Measurements from ENCODE around the gene SELENOO.

The SELENOO gene

GRCh38 chr22:50184902-50185374 is 15.9 kb upstream of the SELENOO start:
- no peak for DNase-seq (ENCODE audit: low spot score)

GRCh38 chr22:50185375-50186087 is 15.3 kb upstream of the SELENOO start, which contains the start of gene TRABD:
TRABD (plus strand) TSS chr22:50185913; CDS start chr22:50193061, 7,148 bp downstream.
- DNase-seq (ENCODE audit: low spot score): peak; percentile 96

GRCh38 chr22:50186181-50186714 is 14.6 kb upstream of the SELENOO start:
- no peak for DNase-seq (ENCODE audit: low spot score)

- no peak for DNase-seq (ENCODE audit: low spot score)
Measured at GRCh38 chr22:50186761-50187523, 13.9 kb upstream of the SELENOO start.

- DNase-seq (ENCODE audit: low spot score): no peak
Measured at GRCh38 chr22:50188356-50188755, 12.5 kb upstream of the SELENOO start.

GRCh38 chr22:50189184-50189848 is 11.5 kb upstream of the SELENOO start:
- DNase-seq (ENCODE audit: low spot score): no peak

- DNase-seq (ENCODE audit: low spot score): no peak
Measured at GRCh38 chr22:50189849-50190181, 11.0 kb upstream of the SELENOO start.

GRCh38 chr22:50190182-50190940 is 10.4 kb upstream of the SELENOO start:
- no peak for DNase-seq (ENCODE audit: low spot score)

- no peak for DNase-seq (ENCODE audit: low spot score)
Measured at GRCh38 chr22:50190941-50191741, 9.7 kb upstream of the SELENOO start.

- DNase-seq (ENCODE audit: low spot score): no peak
Measured at GRCh38 chr22:50192436-50193204, 8.2 kb upstream of the SELENOO start.

GRCh38 chr22:50193621-50194020 is 7.2 kb upstream of the SELENOO start:
- no peak for DNase-seq (ENCODE audit: low spot score)

GRCh38 chr22:50194037-50194805 is 6.6 kb upstream of the SELENOO start:
- no peak for DNase-seq (ENCODE audit: low spot score)

GRCh38 chr22:50196256-50196655 is 4.6 kb upstream of the SELENOO start:
- DNase-seq (ENCODE audit: low spot score): no peak

GRCh38 chr22:50197000-50197800 is 3.6 kb upstream of the SELENOO start:
- no peak for DNase-seq (ENCODE audit: low spot score)

GRCh38 chr22:50197856-50198623 is 2.8 kb upstream of the SELENOO start:
- DNase-seq (ENCODE audit: low spot score): no peak

- no peak for DNase-seq (ENCODE audit: low spot score)
Measured at GRCh38 chr22:50198624-50199017, 2.2 kb upstream of the SELENOO start.

- DNase-seq (ENCODE audit: low spot score): no peak
Measured at GRCh38 chr22:50199251-50199721, 1.5 kb upstream of the SELENOO start.

All from left forelimb (tissue), 1 donor.